ENCODE results near the gene LGMN.

DNA sequence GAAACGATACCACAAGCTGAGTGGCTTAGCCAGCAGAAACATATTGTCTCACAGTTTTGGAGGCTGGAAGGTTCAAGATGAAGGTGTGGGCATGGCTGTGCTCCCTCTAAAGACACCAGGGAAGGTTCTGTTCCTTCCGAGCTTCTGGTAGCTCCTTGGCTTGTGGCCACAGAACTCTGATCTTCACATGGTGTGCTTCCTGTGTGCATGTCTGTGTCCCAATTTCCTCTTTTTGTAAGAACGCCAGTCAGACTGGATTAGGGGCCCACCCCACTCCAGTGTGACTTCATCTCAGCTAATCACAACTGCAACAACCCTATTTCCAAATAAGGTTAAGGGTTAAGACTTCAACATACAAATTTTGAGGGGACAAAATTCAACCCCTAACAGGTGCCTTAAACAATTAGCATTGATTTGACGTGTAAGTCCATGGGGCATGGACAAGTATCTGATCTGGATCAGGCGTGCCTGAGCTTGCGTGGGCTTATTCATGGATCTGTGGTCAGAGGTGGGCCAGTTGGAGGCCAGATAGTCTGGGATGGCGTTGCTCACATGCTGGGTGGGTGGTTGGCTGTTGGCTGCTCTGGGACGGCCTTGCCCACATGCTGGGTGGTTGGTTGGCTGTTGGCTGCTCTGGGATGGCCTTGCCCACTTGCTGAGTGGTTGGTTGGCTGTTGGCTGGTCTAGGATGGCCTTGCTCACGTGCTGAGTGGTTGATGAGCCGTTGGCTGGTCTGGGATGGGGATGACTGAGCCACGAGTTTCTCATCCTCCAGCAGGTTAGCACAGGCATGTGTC is 88.5 kb downstream of the LGMN start:
- TF ChIP-seq ZBTB40 (IDR thresholded peaks at IDR 0.05) (no peak), ZBTB40 (CRISPR knock-in tag; IDR thresholded peaks at IDR 0.05) (no peak), ZNF589 (CRISPR knock-in tag; IDR thresholded peaks at IDR 0.05; ENCODE audit: low read depth) (no peak), RHOXF2B (CRISPR knock-in tag; conservative IDR thresholded peaks at IDR 0.05) (no peak), MLLT1 (IDR thresholded peaks at IDR 0.05) (no peak), MYC (IDR thresholded peaks at IDR 0.05; ENCODE audit: low read depth, low read length) (no peak), MYC (CRISPR knock-in tag; IDR thresholded peaks at IDR 0.05; ENCODE audit: borderline replicate concordance, low read depth) (no peak), TBL1XR1 (IDR thresholded peaks at IDR 0.05; ENCODE audit: low read length in 2 of 2) (no peak)
- TF ChIP-seq, protein P1, sequence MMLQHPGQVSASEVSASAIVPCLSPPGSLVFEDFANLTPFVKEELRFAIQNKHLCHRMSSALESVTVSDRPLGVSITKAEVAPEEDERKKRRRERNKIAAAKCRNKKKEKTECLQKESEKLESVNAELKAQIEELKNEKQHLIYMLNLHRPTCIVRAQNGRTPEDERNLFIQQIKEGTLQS (IDR thresholded peaks at IDR 0.05), result no peak
- TF ChIP-seq, protein P1 (CRISPR knock-in tag; conservative IDR thresholded peaks at IDR 0.05), result no peak
- TF ChIP-seq, protein P2, sequence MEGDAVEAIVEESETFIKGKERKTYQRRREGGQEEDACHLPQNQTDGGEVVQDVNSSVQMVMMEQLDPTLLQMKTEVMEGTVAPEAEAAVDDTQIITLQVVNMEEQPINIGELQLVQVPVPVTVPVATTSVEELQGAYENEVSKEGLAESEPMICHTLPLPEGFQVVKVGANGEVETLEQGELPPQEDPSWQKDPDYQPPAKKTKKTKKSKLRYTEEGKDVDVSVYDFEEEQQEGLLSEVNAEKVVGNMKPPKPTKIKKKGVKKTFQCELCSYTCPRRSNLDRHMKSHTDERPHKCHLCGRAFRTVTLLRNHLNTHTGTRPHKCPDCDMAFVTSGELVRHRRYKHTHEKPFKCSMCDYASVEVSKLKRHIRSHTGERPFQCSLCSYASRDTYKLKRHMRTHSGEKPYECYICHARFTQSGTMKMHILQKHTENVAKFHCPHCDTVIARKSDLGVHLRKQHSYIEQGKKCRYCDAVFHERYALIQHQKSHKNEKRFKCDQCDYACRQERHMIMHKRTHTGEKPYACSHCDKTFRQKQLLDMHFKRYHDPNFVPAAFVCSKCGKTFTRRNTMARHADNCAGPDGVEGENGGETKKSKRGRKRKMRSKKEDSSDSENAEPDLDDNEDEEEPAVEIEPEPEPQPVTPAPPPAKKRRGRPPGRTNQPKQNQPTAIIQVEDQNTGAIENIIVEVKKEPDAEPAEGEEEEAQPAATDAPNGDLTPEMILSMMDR (IDR thresholded peaks at IDR 0.05 in 2 of 3, conservative IDR thresholded peaks at IDR 0.05 in 1 of 3; ENCODE audit: insufficient read depth in 2 of 3, low read depth in 1 of 3, low read length in 3 of 3), result no peak
